Thoracic aorta endothelial cell (primary cell): Measurements from ENCODE around the gene MACROD2. TPM values are rescaled to one million over a fixed set of nuclear protein-coding genes. Genes with fewer than 3 reads are reported as not detected.

Experiments
- small RNA-seq: library from RNA; depleted of rRNA; stranded (forward); fragments of <200 nt; gene quantifications from one replicate; pipeline ENCODE3, GENCODE V24; 2012
- total RNA-seq: library from RNA; depleted of rRNA; stranded (reverse); fragments of >200 nt; gene quantifications from 2 replicates; pipeline ENCODE4 v1.2.3, GENCODE V29; 2012

MACROD2 gene
- 0.66 and 1.0 TPM in 2 replicates for total RNA-seq

DNA sequence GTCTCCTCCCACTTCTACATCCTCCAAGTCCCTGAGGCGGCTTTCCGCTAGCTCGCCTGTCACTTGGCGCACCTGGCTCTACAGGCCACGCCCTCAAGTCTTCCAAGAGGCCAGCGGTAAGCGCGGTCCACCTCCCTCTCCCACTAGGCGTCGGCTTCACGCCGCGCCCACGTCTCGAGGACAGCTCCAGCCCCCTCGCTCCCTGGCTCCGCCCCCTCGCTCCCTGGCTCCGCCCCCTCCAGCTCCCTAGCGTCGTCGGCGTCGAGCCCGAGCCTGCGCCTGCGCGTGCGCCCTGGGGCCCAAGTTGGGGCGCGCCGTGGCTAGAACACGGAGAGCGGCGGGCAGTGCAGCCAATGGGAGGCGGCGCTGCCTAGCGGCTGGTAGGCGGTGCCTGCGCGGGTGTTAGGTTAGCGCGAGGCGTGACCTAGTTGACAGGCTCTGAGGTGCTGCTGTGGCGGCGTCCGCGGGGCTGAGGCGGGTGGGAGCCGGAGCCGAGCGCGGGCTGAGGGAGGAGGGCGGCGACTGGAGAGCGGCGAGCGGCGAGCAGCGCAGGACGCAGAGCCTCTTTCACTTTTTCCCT lies at the start of gene MACROD2:
Gene MACROD2, plus strand, starts transcription at position 431 of the 580 bp plus-strand sequence.

DNA sequence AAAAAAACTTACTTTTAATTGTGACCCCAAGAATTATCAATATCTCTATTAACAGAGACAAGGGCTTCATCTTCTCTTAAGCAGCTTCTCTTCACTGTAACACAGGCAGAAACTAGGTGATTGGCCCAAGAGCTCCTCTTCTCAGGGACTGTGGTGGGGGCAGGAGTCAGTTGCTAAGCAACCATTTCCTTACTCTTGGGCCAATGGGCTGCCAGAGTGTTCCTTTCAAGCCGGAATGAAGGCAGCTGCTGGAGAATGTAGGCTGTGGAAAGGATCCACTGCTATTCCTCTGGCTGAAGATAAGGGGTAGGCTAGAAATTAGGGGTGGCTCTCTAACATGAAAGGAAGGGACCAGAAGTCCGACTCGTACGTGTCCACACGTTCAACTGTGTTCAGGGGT lies 4.9 kb upstream of the MACROD2 start, which contains the start of gene SEL1L2:
Gene SEL1L2, minus strand, starts transcription at position 150 of the 400 bp plus-strand sequence. Its CDS starts 80 bp downstream, at position 70.

DNA sequence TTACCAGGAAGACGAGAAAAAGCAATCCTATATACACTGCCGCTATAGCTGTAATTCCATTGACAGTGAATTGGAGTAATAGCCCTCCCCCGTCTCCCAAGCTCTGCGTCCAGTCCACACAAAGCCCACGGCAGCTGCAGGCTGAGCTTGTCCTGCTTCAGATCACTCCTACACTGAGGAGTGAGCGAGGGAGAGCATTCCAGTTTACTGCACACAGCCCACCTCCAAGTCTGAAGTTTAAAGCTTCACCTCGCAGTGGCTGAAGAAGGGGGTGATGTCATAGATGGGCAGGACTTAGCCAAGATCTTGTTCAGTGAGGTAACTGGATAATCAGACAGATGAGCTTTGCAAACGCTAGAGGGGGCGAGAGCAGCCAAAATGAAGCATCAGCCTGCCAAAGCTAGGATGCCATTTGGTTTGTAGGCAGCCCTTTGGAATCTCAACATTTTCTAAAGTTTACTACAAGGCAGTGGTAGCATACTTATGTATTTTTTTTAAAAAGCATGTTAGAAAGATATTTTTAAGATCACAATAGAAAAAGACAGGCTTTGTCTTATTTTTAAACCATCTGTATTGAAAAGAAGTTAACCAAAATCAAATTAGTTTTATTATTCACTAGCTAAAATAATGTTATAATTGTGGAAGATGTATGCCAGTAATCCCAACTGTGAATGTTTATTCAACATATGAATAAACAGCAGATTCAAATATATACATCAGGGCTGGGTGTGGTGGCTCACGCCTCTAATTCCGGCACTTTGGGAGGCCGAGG lies 342.3 kb downstream of the MACROD2 start, which contains the start of gene FLRT3:
Gene FLRT3, minus strand, starts transcription at position 213 of the 772 bp plus-strand sequence. CDS start 10,106 bp downstream, outside the sequence.

Small RNA genes within 50 kb of the gene (small RNA-seq; reads per million reads assigned to genes)
- gene RN7SL864P = not detected
- gene RNA5SP475 = not detected
- gene RNU6-1159P = not detected
- gene RNU6-115P = not detected
- 0.35 reads per million for gene RNU6-228P
- gene RNU6-278P = not detected
- gene RPS3P1 = 0.28 reads per million

Other genes with a start within 250 kb of the MACROD2 start
- gene ESF1, start 210.6 kb upstream of the MACROD2 start, total RNA-seq = 19.7 and 22.7 TPM in 2 replicates
- gene NDUFAF5, start 210.5 kb upstream of the MACROD2 start, total RNA-seq = 23.5 and 24.5 TPM in 2 replicates
- gene SEL1L2, start 4.9 kb upstream of the MACROD2 start, total RNA-seq = not detected in 2 replicates